G401 (cell line): ENCODE data around the gene CD300LG. TPM values are rescaled to one million over a fixed set of nuclear protein-coding genes. Genes with fewer than 3 reads are reported as not detected.
A peak's percentile ranks its signal among the peaks of the same experiment; 100 is the strongest.
"Not testable (repeated sequence)": the region's sequence is repeated elsewhere in the genome, so short reads cannot be mapped to it uniquely, and the experiment has no call there.

ENCODE experiments used
- DNase-seq: peaks from one replicate; pipeline ENCODE4 v3.0.0-alpha.2; 2015; ENCODE audit warnings: low spot score
- in situ Hi-C: cut with HindIII; loops from 2 replicates; pipeline ENCODE4 v1.10.0; 2016; ENCODE audit warnings: low sequenced_read_pairs, mixed read lengths
- total RNA-seq: library from RNA; depleted of rRNA; stranded (reverse); fragments of >200 nt; shearing (Covaris generic); gene quantifications from 2 replicates; pipeline ENCODE4 v1.2.3, GENCODE V29; 2014

CD300LG gene
- total RNA-seq, 1 experiment from 2014 or later: not detected

DNA sequence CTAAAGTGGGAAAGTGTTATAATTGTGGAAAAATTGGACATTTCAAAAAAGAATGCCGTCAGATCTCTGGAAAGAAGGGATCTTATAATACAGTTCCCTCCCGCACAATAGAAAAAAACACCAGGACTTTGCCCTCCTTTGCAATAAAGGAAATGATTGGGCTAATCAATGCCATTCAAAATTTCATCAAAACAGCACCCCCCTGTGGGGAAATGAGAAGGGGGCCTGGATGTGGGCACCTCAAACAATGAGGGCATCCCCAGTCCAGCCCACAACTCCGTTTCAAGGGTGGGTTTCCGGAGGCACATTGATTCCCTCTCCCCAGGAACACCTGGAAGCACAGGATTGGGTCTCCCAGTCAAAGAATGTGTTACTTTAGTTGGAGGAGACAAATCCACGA is 26.1 kb downstream of the CD300LG start:
- no peak for DNase-seq
- in situ Hi-C loops: no loop called here

DNA sequence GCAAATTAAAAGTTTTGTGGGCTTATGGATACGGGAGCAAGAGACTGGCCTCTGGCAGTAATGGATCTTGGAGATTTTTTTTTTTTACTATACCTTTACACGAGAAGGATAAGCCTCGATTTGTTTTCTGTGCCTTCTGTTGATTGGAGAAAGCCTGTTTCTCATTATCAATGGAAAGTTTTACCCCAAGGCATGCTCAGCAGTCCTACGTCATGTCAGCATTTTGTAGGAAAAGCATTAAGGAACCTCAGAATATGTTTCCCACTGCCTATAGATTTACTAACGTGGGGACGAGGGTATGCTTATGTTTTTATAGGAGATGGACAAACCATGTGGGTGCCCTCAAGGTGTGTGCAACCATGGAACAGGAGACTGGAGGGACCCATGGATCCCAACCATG is 26.8 kb downstream of the CD300LG start:
- in situ Hi-C loops: no loop called here
- DNase-seq: no peak

DNA sequence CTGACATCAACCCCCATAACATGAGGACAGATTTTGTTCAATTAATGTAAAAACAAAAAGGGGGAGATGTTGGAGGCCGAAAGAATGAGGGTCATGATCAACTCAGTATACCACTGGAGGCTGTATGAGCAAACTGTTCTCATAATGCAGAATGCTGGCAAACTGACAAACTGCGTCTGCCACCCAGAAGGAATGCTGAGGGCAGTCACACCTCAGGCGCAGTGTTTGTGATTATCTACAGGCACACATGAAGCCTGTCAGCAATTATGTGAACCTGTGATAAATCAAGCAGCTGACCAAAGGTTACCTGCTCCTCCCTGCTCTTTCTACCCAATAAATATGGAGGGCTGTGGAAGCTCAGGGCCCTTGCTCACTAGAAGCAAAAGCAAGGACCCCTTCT is 27.3 kb downstream of the CD300LG start:
- no peak for DNase-seq
- in situ Hi-C loops: no loop called here

DNA sequence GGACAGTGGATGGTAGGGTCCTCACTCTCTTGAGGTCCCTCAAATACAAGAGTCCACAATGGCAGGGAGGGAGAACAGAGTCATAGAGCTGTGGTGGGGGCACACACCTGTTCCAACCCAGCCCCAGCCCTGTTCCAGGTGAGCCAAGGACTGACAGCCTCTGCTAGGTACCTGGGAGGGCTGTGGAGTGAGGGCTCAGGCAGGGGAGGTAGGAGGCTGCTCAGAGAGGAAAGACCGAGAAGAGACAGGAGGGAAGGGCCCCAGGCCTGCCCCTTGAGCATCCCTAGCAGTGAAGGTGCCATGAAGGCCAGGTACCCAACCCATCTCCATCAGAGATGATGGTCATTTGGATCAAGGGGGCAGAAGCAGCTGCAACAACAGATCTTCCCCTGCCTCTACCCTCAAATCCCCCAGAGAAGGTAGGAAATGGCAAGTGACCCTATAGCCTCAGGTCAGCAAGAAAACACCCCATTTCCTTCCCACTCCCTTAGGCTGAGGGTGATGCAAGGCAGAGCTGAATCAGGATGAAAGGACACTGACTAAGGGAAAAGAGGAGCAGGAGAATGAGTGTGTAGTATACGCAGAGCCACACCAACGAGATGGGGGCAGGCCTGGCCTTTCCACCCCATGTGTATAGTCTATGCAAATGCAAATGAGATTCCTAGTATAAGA is 28.6 kb downstream of the CD300LG start:
- DNase-seq: no peak
- in situ Hi-C loops: no loop called here

DNA sequence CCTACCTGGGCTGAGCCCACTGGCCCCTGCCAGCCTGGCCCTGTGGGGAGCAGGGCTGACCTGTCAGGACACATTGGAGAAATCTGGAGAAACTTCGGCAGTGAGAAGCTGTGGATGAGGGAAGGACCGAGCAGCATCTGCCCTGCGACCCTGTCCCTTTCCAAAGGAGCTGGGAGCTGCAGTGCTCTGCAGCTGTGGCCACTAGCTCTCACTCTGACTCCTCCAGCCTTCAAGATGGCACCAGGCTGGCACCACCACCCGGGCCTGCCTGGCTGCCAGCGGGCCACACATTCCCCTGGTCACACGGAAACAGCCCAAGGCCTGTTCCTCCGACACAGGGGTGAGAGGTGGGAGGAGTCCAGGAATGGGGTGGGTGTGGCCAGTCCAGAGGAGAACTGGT is 30.1 kb downstream of the CD300LG start:
- no peak for DNase-seq
- in situ Hi-C loops: no loop called here

DNA sequence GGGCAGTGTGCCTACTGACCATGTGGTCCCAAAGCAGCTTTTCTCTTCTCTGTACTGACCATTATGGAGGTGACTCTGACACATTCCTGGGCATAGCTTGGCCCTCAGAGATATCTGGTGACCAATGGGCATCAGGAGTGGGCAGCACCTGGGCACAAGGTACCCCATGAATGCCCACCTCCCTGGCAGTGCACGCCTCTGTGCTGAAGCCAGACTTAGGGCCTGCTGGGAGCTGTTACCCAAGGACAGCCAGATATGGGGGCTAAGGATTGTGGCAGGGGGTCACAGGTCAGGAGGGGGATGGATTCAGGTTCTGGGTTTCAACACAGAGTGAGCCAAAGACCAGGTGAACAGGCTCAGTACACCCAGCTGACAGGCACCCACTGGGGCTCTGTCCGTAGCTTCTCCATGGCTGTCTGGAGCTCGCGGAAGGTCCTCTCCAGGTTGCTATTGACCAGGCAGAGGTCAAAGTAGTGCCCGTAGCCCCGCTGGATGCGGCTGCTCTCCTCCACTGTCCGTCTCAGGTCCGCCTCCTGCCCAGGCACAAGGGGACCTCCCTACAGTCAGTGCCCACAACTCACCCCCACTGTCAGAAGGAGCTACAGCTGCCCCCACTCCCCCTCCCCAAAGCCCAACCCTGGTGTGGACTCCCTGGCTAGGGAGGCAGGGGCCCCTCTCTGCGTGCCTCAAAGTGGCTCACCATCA is 30.6 kb downstream of the CD300LG start:
- in situ Hi-C loops: no loop called here
- DNase-seq: no peak

DNA sequence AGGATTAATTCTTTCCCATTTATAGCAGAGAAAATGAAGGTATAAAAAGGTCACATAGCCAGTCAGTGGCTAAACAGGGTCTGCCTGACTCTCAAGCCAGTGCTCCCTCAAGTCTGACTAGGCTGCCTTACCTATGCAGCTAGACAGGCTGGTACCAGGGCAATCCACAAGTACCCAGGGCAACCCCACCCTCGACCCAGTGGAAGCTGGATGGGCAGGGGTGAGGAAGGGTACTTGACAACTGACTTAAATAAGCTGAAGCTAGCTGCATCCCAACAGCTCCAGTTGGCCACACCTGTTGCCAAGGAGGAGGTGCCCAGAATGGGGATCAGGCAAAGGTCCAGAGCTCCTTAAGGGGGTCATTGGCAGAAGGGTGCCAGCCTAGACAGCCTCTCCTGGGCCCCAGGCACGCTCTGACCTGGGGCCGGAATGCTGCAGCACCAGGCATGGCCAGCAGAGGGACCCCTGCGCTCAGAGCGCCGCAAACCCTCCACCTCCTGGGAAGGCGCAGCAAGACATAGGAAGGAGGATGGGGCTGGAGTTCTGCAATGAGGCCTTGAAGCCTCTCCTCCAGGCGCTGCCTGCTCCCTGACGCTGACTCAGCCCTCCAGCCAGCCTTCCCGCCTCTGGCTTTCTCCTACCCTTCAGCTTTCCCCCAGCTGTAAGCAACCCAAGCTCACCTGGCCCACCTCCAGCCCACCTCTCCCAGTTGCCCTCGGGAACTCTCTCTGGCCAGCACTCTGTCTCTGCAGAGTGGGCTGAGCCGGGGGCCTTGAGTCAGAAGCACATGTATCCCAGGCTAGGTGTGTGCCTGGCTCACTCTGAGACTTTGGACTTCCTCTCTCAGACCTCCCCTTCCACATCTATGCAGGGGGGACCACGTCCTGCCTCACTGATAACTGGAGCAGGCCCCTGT is 31.5 kb downstream of the CD300LG start:
- in situ Hi-C loops: no loop called here
- peak; percentile 76 for DNase-seq

DNA sequence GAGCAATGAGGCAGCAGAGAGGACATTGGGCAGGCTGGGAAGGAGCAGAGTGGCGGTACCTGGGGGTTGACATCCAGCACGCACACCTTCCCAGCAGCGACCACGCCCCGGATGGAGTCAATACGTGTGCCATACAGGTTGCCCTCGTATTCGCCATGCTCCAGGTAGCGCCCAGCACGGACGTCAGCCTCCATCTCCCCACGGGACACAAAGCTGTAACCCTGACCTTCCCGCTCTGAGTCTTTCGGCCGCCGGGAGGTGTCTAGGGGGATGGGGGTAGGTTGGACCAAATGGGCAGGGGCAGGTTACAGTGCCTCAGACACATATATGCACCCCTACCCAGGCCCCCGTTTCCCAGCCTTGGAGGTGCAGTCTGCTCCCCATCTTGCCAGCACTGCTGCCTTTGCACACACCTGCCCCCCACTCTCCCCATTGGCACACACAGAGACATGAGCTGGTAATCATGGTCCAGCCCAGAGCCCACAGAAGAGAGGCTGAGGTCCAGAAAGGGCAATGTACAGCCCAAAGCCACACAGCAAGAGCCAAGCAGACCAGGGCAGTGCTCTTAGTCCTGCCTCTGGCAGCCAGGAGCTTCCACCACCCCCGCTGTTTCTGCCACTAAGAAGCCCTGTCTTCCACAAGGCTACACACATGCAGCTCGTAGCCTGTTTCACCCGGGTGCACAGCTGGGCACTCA is 32.9 kb downstream of the CD300LG start:
- in situ Hi-C loops: no loop called here
- DNase-seq: no peak

DNA sequence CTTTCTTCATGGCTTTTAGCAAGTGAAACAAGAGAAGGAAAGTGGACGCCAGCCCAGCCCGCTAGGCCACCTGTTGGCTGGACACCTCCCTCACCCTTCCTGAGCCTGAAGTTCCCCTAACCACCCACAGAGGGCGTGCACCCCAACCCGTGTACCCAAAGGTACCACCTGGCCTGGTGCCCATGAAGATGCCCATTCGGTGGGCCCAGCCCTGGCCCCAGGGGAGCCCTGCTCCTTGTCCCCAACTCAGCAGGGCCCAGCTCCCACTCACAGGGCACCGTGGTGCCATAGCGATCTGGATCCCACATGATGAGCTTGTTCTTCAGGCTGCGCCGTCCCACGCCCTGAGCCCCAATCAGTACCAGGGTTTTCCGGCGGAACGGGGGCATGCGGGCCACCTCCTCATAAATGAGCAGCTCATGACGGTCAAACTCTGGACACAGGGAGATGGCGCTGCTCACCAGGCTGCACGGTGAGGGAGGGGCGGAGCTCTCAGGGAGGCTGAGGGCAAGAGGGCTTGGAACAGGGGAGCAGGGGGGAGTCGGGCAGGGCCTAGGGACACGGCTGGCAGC is 33.5 kb downstream of the CD300LG start:
- DNase-seq: no peak
- in situ Hi-C loops: no loop called here

DNA sequence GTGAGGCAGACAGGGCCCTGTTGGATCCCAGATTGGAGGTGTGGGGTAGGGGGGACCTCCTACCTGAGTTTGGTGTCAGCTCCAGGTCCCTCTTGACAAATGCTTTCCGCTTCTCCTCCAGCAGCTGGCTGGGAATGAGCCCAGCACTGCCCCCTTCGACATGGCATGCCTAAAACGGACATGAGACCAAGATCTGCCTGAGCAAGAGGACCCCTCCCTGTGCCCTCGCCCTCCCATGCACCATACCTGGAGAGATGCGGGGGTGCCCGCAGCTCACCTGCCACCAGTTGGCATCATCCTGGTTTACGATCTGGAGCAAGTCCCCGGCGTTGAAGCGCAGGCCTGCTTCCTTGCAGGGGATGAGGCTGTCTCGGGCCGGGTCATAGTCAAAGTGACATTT is 34.2 kb downstream of the CD300LG start:
- in situ Hi-C loops: no loop called here
- no peak for DNase-seq

DNA sequence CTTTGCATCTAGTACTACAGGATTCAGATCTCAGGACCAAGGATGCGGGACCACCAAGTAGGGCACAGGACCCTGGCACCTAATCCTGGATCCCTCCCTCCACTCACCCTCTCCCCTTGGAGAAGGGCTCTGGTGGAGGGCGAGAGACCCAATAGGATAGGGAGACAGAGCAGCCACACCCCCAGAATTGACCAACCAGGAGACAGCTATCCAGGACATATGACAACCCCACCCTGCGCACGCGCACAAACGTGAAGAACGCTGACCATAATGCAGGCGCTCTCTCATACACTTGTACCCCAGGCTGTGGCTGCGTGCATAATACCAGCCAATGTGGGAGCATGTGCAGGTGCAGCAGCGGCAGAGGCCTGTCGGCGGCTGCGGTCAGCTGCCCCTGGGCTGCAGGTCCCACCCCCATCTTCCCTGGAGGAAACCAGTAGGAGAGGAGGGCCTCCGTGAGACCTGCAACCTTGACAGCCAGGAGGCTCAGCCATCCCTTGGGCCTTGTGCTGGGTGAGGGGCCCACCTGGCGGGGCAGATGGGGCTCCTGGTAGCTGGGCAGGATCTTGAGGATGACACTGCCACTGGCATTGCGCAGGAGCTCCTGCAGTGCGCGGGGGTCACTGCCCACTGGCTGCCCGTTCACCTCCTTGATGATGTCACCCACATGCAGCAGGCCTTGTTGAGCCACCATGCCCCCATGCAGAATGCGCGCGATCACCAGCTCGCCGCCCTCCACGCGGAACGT is 35.0 kb downstream of the CD300LG start:
- in situ Hi-C loops: no loop called here
- no peak for DNase-seq

DNA sequence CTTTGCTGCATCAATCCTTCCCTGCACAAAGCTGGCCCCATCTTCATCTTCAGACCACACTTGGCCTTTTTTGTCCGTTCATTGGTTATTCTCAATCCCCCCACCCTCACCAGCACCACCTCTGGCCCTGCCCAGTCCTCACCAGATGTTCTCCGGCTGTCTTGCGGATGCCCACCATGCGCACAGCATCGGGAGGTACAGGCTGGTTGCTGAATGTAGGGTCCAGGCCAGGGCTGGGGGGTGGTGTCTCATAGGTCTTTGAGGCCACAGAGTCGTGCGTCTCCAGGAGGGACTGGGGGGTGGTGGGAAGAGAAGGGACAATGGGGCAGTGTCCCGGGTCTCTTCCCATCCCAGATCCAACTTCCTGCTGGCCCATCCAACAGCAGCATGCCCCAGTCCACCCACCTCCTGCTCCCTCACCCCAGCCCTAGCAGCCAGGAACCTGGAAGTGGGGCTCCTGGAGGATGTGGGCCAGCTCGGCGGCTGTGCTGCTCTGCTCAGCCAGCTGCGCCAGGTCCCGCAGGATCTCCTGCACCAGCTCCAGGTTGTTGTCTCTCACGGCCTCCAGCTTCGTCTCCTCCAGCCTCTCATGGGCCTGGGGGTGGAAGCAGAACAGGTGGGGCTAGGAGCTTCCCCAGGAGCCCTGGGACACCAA is 35.9 kb downstream of the CD300LG start:
- in situ Hi-C loops: no loop called here
- no peak for DNase-seq

DNA sequence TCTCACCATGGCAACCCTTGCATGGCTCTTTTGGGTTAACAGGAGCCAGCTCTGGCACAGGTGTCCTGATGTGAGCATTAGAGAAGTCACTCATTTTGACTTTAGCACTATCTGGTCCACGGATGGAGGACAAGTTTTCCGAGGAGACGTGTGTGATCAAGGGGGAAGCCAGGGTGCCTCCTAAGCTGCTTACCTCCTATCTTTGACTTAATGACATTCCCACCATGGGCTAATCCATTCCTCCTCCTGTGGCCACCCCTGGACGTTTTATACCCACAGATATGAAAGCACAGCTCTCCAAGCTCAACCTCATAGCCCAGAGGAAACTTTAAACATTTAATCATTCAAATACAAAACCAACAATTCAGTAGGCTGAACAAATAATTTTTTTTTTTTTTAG is 41.6 kb downstream of the CD300LG start:
- DNase-seq: no peak
- in situ Hi-C loops: no loop called here

DNA sequence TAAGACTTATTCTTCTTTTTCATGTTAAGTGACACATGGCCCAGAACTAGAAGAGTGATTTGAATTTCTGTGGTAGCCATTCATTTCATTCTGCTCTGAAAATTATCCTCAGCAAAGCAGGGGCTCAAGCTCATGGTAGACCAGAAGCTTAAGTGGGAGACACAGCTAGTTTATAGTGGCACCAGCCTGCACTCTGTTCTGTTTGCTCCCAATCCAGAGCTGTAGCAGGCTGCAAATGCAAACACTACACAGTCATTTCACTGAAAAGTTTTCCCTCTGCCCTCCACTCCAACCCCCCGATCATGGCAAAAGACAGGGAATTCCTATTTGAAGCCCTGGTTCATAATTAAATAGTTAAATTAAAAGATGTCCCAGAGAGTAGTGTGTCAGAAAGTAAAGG is 43.3 kb downstream of the CD300LG start:
- no peak for DNase-seq
- in situ Hi-C loops: no loop called here

DNA sequence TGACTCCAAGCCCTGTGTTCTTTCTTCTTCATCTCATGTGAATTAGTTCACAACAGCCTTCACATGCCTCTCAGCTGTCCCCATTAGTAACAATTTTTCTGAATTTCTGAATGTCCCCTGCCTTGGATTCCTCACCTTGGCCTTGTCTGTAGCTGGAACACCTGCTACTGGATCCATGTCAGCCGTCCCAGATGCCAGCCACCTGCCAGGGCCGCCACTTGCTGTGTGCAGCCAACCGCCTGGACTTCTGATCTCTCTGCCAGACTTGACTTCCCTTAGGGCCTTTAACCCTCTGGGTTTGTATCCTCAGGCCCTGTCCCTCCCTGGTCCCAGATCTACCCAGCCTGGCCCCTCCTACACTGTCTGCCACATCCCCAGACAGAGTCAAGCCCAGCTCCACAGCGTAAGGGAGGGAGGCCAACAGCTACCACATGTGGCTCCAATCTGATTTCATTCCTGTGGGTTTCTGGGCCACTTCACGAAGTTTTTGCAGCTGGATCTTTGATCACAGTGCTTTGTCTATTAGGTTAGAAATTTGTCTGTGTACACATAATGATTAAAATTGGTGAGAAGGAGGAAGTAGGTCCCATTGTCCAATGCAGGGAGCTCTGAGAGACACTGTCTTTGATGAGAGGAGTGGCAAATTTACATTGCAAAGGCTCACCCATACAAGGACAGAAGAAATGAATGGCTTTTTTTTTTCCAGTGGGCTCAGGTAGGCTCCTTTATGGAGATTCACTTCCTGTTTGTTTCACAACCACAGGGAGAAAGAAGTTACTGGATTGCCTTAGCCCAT is 45.1 kb downstream of the CD300LG start:
- in situ Hi-C loops: no loop called here
- DNase-seq: peak; percentile 48

DNA sequence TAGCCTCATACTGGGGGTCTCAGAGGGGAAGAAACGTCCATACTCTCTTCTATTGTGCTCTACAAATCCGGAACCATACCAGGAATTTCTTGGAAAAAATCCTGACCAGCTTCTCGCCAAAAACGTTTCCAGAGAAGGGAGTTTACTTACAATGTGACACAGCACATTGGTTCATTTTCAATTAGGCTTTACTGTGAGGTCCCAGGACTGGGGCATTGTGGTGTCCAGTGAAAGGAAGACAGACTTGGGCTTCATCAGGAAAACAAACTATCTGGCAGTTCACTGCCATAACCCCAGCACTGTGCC is 45.6 kb downstream of the CD300LG start:
- in situ Hi-C loops: no loop called here
- no peak for DNase-seq

DNA sequence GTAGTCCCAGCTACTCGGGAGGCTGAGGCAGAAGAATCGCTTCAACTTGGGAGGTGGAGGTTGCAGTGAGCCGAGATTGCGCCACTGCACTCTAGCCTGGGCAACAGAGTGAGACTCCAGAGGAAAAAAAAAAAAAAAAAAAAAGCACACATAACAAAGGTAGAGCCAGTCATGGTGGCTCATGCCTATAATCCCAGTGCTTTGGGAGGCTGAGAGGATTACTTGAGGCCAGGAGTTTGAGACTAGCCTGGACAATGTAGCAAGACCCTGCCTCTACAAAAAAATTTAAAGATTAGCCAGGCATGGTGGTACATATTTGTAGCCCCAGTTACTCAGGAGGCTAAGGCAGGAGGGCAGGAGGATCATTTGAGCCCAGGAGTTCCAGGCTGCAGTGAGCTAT is 47.5 kb downstream of the CD300LG start:
- in situ Hi-C loops, DNase-seq: not testable (repeated sequence)

DNA sequence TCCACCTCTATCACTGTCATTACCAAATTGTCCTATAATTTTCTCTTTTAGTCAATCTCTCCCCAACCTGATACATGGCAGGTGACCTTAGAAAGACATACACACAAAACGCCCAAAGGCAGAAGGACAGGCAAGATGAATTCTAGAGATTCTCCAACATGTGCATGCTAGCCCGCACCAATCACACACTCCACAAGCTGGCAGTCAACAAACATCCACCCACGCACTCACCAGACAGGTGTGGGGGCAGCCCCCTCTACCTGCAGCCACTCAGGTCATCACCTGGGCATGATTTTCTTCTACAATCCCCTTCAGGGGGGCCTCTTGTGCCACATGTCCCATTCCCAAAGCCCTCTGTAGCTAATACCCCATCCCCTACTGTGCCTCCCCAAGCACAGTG is 50.9 kb downstream of the CD300LG start:
- no peak for DNase-seq
- in situ Hi-C loops: no loop called here
